NCI-H69 (cell line): ENCODE results near the gene THRB.

Source experiments
- DNase-seq: peaks from one replicate; lab custom pipeline; 2025; lab: John Stamatoyannopoulos, UW

THRB gene

DNA sequence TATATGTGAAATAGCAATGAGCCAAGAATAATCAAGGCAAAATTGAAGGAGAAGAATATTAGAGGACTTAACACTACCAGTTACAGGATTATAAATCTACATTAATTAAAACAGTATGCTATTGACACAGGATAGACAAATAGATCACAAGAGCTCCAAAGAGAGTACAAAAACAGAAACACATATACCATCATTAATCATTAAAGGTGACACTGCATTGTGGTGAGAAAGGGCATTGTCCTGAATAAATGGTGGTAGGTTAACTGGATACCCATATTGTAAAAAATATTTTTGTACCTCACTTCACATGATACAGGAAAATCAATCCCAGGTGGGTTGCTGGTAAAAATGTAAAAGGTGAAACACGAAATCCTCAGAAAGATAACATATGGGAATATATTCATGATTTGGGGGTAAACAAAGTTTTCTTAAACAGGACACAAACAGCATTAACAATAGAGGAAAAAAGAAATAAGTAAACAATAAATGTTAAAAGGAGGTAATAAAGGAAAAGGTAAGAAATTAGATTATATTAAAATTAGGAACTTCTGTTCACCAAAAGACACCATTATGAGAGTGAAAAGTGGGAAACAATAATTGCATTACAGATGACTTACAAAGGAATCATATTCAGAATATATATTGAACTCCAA, 145.2 kb downstream of the THRB start:
- DNase-seq = no peak

DNA sequence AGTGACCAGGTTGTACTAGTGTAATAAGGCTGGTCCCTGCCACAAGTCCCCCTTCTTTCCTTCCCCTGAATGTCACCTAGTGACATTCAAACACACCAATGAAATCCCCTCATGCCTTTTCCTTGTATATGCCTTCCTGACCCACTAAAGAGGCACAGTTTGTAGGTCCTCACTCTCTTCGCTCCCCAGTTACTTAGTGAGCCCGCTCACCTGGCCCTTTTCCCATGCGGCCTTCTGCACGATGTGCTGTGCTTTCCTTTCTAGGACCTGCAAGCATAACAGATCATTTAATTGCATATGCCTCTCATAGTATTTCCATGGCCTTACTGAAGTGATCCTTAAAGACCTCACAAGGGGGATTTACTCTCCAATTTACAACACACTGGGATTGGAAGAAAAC, 146.3 kb downstream of the THRB start:
- no peak for DNase-seq

DNA sequence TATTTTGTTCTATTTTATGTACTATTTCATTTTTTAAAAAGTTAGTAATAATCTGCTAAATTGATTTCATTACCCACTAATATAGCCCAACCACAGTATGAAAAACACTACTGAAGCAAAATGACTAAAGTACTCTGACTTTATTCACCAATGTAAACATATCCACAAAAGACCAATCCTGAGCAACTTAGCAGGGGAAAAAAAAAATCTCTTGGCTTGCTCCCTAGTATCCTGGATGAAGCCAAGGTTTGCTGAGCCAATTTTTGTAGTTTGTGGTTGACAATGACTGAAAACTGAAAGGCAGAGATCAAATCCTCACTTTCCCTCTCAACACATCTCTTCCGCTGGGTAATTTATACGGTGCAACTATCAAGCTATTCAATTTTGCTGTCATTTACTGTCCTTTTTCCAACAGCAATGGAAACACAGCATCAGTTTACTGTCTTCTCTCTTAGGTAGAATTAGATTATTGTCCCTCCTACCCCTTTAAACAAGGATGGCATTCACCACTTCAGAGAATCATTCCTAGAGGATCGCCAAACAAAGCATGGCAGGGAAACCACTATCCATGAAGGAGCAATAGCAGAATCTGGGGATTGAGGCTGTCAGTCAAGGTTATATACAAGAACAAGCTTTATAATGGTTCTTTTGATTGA, 149.7 kb downstream of the THRB start:
- DNase-seq = no peak

DNA sequence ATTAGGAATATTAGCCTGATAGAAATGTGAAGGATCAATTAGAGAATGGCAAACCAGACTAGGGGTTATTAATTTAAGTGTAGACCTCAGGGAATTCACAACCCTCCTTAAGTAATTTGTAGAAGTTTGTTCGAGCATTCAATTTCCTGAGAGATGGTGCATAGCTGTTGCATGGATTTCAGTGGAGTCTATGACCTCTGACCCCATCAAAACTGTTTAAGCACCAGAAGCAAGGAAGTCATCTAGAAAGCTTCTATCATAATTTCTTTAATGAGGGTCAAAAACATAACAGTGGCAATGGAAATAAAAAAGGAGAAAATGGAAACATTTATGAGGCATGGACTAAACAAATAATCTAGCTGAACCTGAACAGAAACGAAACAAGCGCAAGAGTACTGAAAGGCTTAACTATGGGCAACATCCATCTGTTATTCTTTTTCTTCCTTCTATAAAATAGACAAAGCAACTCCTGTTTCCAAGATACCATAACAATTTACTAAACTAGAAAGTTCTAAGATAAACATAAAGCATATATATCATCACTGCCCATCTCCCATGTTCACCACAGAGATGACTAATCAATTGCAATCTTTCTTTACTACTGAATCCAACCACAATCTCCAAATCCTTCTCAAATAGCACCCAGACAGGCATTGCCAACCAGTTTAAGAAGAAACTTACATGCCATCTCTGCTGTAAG, 151.4 kb downstream of the THRB start:
- DNase-seq = peak; percentile 67

DNA sequence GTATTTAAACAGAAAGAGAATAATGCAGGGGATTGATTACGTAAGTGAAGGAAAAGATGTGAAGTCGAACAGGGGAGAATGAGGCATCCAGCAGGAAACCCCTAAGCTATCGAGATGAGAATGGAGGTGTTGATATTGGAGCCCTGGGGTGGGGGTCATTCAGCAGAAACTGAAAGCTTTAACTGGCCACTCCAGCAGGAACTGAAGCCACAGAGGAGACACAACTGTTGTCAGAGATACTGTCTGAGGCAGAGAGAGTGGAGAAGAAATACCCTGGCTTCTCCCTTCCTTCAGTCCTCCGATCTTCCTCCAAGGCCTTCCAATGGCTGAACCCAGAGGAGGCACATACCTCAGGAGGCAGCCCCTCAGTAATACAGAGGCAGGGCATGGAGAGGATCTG, 152.4 kb downstream of the THRB start:
- DNase-seq = no peak

DNA sequence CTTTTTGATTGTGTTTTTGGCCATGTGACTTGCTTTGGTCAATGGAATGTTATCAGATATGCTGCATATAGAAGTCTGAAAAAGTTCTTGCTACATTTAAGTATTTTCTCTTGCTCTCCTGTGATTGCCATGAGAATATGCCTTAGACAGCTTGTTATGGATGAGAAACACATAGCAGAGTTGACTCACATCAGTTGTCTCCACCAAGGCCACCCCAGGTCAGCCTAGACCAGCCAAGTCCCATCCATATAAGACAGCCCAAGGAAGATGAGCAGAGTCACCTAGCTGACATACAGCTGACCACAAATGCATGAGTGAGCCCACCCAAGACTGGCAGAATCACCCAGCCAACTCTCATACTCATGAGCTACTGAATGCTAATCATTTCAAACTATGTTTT, 153.0 kb downstream of the THRB start:
- DNase-seq = no peak

DNA sequence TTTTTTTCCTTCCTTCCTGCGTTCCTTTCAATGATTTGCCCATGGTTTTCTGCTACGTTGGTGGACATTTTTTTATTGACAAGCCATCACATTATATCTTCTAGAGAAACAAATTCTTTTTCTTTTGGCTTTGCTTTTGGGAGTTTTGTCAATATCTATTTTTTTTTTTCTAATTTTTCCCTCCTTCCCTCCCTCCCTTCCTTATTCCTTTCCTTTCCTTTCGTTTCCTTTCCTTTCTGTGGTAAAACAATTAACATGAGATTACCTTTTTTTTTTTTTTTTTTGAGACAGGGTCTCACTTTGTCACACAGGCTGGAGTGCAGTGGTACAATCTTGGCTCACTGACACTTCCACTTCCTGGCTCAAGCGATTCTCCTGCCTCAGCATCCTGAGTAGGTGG, 153.7 kb downstream of the THRB start:
- no peak for DNase-seq

DNA sequence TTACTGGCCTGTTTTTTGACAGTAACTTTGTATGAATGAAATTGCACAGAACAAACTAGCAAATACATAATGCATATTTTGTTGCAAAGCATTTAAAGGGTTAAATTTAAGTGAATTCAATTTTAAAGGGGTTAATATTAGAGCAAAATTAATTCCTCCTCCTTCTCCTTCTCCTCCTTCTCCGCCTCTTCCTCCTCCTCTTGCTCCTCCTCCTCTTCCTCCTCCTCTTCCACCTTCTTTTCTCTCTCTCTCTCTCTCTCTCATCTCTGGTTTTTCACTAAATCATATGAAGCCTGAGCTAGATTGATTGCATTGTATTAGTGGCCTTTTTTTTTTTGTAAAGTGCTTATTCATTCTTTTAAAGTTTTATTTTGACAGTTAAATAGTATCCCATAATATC, 154.5 kb downstream of the THRB start:
- DNase-seq = no peak

DNA sequence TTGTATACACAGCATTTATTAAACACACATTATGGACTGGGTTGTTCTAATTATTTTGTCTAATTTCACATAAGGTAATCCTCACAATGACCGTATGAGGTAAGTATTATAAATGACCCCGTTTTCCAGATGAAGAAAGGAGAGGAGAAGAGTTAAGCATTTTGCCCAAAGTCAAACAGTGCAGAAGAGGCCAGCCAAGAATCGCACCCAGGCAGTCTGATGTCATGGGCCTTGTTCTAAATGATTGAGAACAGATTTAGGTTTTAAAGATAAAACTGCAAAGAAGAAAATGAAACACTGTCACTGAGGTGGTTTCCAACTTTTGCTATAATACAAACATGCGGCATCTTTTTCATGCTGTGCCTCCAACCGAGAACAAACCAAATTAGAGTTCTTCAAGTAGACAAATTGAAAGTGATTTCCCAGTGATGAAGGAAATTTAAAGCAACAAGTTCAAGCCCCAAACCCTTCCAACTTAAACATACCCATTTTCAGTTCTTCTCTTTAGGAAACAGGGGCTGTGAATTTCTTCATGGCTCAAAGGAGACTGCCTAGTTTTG, 155.3 kb downstream of the THRB start:
- DNase-seq = no peak

DNA sequence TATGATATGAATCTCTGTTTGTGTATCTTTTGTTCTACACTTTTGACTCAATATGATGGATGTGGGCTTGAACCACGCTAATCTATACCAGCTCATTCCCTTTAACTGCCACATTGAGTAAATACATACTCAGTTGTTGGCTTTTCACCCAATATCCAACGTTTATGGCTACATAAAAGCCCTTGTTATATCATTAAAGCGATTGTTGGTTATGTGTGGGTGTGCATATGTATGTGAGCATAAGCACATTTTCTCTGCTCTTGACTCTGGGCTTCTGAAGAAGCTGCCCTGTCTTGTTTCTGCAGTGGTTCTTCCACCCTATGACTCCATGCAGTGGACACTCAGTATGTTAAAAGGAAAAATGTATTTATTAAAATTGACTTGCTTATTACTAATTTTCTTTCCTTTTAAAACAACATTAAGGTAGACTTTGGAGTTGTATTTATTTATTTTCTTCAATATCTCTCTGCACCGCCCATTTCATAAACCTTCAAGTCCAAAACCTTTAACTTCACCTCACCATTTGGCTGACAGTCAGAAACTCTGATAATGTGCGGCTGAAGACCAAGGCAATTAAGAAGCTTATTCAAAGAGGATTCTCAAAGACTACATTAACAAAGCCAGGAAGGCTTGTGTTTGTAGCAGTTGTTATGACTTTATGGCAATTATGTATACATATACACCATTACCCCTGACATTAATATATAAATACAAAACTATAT, 156.1 kb downstream of the THRB start:
- DNase-seq = no peak

DNA sequence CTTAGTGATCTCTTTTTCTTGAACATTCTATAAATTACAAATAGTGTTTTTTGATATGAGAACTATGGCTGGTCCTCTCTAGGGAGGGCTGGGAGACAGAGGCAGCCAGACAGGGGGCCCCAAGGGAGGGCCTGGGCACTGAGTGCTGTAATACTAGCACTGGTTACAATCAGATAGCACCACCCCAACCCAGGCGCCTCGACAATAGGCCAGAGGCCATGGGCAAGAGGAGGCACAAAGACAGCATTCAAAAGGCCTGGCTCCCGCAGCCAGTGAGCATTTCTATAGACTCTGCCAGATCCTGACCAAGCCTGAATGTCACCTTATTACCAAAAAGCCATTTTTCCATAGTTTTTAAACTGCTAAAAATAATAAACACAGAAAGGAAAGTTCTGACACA, 158.5 kb downstream of the THRB start:
- no peak for DNase-seq

DNA sequence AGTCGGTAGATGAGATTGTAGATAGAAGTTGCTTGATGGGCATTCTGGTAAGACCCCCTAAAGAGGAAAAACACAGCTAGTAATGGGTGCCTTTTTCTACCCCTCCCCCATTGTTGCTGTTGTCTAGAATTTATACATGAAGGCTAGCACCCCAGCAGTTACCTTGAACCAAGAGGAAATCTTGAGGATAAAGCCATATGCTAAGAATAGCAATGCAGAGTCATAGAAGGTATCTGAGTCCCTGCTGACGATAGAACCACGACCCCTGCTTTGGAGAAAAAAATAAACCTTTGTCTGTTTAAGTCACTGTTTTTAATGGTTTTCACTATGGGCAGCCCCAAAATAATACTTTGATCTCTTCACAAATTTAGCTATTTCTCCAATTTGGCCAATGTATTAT, 162.6 kb downstream of the THRB start:
- no peak for DNase-seq

DNA sequence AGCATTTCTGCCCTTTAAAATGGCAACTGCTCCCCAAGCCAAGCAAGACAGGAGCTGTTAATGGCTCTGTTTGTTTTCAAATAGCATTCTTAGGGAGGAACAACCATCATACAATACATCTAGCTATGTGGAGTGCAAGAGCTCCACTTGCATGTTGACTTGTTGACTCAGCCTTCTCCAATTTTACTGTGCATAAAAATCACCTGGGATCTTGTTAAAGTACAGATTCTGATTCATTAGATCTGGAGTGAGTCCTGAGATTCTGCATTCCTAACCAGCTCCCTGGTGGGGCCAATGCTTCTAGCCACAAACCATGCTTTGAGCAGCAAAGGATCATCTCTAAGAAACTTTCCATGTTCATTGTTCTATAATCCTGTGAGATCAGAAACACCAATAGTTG, 171.4 kb downstream of the THRB start:
- no peak for DNase-seq

DNA sequence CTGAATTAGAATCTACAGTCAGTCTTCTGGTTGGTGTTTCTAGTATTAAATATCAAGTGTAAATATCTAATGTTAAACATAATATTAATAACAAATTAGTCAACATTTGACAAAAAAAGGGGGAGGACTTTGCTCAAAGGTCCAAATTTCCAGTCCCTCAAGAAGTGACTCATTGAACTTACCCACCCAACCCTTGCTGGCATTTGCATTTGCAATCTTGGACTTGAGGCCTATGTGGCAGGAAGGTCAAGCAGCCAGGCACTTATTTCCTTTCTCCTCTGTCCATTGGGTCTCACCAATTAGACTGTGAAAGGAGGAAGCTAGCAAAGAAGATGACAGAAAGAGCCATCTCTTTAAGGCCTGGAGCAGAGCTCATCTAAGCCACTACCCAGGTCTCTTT, 174.0 kb downstream of the THRB start:
- DNase-seq = no peak

DNA sequence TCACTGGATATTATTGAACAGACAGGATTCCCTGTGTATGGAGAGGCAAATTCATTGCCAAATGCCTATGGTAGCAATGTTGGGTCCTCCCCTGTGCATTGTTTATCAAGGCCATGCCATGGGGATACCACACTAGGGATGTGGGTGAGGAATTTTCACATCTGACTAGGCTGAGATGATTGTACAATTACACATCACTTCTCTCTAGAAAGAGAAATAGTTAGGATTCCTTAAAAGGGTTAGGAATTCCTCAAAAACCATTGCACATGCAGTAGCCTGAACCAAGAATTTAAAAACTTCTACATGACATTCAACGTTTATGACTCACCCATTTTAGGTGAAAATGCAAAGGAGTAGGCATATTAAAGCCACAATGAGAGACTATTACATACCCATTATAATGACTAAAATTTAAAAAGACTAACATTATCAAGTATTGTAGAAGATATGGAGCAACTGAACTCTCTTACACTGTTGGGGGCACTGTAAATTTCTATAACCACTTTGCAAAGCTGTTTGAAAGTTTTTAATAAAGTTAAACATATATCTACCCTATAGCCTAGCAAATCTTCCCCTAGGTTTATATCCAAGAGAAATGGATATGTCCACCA, 175.9 kb downstream of the THRB start:
- no peak for DNase-seq

DNA sequence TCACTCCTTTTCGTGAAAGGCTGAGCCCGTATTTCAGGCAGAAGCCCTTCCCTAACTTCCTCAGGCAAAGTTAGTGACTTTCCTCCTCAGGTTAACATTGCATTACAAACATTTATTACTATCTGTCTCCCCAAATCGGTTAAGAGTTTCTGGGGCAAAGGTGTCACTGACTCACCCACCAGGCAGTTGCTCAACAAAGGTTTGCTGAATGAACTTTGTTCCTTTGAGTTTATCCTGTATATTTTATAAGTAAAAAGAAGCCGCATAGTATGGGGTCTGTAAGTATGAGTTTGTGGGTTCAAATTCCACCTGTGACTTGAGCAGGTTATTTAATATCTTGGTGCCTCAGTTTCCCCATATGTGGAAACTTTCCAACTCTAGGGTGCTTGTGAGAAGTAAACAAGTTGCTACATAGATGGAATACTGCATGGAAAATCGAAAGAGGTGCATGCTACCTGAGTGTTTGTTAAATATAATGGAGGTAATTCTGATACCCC, 177.7 kb downstream of the THRB start:
- no peak for DNase-seq

DNA sequence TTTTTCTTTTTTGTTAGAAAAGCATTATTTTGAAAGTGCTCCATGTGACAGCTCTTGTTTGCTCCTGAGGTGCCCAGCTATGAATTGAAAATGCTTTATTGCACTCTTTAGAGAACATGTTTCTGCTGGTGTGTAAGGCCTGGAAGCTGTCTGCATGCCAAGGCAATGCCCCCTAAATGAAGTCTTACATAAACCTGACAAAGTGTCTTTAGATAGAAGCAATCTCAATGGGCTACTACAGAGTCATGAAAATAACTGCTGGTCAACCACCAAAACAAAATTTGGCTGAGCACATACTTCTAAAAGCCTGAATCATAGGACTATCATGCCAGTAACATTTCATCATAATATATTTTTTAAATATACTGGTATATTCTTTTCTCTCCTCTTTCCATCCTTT, 178.7 kb downstream of the THRB start:
- no peak for DNase-seq

DNA sequence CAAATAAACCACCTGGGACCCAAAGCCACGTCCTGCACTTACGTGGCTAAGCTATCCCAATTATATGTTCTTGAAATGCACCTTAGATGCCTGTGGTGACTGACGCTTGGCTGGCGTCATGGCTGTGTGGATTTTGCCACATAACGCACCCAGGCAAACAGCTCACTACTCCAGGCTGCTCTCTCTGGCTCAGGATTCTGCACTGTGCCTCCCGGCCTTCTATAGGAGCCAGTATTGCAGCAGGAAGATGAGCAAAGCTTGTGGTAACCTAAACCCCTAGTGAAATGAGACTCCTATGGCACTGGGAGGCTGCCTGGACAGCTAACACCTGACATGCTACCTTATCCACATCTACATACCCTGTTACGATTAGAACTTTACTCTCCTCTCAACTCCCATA, 179.3 kb downstream of the THRB start:
- no peak for DNase-seq

DNA sequence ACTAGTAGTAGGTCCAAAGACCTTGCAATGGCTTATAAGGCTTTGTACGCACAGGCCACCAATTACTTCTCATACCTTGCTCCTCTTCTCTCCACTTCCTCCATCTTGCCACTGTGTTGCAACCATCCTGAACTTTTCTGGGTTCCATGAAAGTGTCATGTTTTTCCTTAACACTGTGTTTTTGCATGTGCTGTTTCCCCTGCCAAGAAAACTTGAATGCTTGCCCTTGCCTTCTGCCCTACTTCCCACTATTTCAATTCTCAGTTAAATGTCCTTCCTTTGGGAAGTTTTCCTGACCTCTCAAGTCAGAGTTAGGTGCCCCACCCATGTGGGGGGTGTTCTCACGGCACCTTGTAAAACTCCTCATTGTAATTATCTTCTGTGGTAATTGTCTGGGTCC, 182.8 kb downstream of the THRB start:
- no peak for DNase-seq

DNA sequence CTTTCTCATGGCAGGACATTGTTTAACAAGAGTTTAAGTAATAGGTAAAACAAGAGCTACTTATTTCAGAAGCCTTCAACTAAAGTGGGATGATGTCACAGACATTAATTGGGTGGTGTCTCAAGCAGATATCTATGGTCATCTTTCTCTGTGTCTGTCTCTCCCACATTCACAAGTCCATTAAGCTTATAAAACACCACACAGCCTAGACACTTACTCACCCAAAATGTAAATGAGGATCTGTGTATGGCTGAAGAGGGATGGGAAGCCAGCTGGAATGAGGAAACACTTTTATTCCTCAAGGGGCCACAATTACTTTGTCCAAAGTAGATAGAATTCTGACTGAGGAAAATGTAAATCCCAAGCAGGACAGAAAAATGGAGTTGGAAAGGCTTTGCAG, 183.8 kb downstream of the THRB start:
- no peak for DNase-seq

DNA sequence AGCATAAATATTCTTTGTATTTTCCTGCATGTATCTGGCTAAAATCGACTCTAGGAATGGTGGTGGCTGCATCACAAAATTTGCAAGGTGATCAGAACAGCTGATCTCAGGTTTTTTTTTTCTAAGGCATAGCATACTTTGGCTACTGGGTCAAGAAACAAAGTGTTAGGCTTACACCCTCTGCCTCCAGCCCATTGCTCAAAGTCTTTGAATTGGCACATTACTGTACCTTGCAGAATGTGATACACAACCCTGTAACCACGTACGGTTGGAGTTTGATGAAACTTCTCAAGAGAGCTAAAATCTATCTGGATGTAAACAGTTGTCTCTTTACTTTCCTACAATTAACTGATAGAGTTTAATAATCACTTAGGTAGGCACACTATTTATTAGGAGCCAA, 188.1 kb downstream of the THRB start:
- peak; percentile 8 for DNase-seq
